ENCODE results near the gene PTPRC.

The PTPRC gene

GRCh38 chr1:198622001-198622400 lies 16.8 kb upstream of the PTPRC start:
- Histone ChIP-seq H2BK5ac (ENCODE audit: low read depth, low read length, poor library complexity) (no peak overlapping the region), H2AFZ (ENCODE audit: insufficient read depth, low read length, poor library complexity) (no peak overlapping the region), H3K9me3 (ENCODE audit: insufficient read depth, low read depth, low read length) (no peaks in the 10 kb centered on the region), H3K36me3 (ENCODE audit: control insufficient read depth in 1 of 2, insufficient read depth in 2 of 2, low read length in 2 of 2) (no peaks in the 10 kb centered on the region), H3K27me3 (ENCODE audit: insufficient read depth, low read length) (no peaks in the 10 kb centered on the region), H2BK12ac (ENCODE audit: low read length) (no peak overlapping the region), H4K91ac (ENCODE audit: low read depth, low read length) (no peak overlapping the region), H2BK120ac (ENCODE audit: insufficient read depth, low read length, poor library complexity) (no peak overlapping the region), H3K9ac (ENCODE audit: low read length) (no peak overlapping the region), H3K79me2 (ENCODE audit: control insufficient read depth, insufficient read depth, low read length, poor library complexity) (no peaks in the 10 kb centered on the region), H2AK5ac (ENCODE audit: low read length) (no peak overlapping the region), H4K8ac (ENCODE audit: low read depth, low read length) (no peak overlapping the region), H3K4me1 (ENCODE audit: control insufficient read depth in 1 of 2, insufficient read depth in 2 of 2, low read length in 2 of 2) (no peaks in the 10 kb centered on the region), H3K79me1 (ENCODE audit: low read length) (no peaks in the 10 kb centered on the region), H3K4me2 (ENCODE audit: low read length) (no peak overlapping the region), H3K14ac (ENCODE audit: low read length) (no peak overlapping the region), H4K12ac (ENCODE audit: low read depth, low read length) (no peak overlapping the region), H3K23ac (ENCODE audit: low read length) (no peak overlapping the region), H3K27ac (ENCODE audit: low read depth, low read length) (no peak overlapping the region), H3K18ac (ENCODE audit: low read length) (no peak overlapping the region), H3K4ac (ENCODE audit: low read depth, low read length) (no peak overlapping the region), H3K4me3 (ENCODE audit: low read depth, low read length) (no peak overlapping the region)
- no CpG with 5 or more reads among the region's 1 CpG for WGBS (ENCODE audit: extremely low coverage, insufficient coverage, insufficient read length)
- DNase-seq: no peak

GRCh38 chr1:198623752-198624647 lies 14.8 kb upstream of the PTPRC start:
- no CpG with 5 or more reads among the region's 4 CpGs for WGBS (ENCODE audit: extremely low coverage, insufficient coverage, insufficient read length)
- Histone ChIP-seq H4K12ac (ENCODE audit: low read depth, low read length) (no peak overlapping the region), H3K27me3 (ENCODE audit: insufficient read depth, low read length) (no peaks in the 10 kb centered on the region), H3K14ac (ENCODE audit: low read length) (no peak overlapping the region), H4K8ac (ENCODE audit: low read depth, low read length) (no peak overlapping the region), H2BK5ac (ENCODE audit: low read depth, low read length, poor library complexity) (no peak overlapping the region), H3K79me1 (ENCODE audit: low read length) (no peaks in the 10 kb centered on the region), H3K79me2 (ENCODE audit: control insufficient read depth, insufficient read depth, low read length, poor library complexity) (no peaks in the 10 kb centered on the region), H3K4ac (ENCODE audit: low read depth, low read length) (no peak overlapping the region), H3K4me2 (ENCODE audit: low read length) (no peak overlapping the region), H2AFZ (ENCODE audit: insufficient read depth, low read length, poor library complexity) (no peak overlapping the region), H3K23ac (ENCODE audit: low read length) (no peak overlapping the region), H3K4me3 (ENCODE audit: low read depth, low read length) (no peak overlapping the region), H3K27ac (ENCODE audit: low read depth, low read length) (no peak overlapping the region), H2BK120ac (ENCODE audit: insufficient read depth, low read length, poor library complexity) (no peak overlapping the region), H3K9me3 (ENCODE audit: insufficient read depth, low read depth, low read length) (no peaks in the 10 kb centered on the region), H2BK12ac (ENCODE audit: low read length) (no peak overlapping the region), H3K36me3 (ENCODE audit: control insufficient read depth in 1 of 2, insufficient read depth in 2 of 2, low read length in 2 of 2) (no peaks in the 10 kb centered on the region), H3K9ac (ENCODE audit: low read length) (no peak overlapping the region), H3K18ac (ENCODE audit: low read length) (no peak overlapping the region), H3K4me1 (ENCODE audit: control insufficient read depth in 1 of 2, insufficient read depth in 2 of 2, low read length in 2 of 2) (no peaks in the 10 kb centered on the region), H2AK5ac (ENCODE audit: low read length) (no peak overlapping the region), H4K91ac (ENCODE audit: low read depth, low read length) (no peak overlapping the region)
- DNase-seq: no peak

- Histone ChIP-seq H3K18ac (ENCODE audit: low read length) (no peak overlapping the region), H3K36me3 (ENCODE audit: control insufficient read depth in 1 of 2, insufficient read depth in 2 of 2, low read length in 2 of 2) (no peaks in the 10 kb centered on the region), H2AFZ (ENCODE audit: insufficient read depth, low read length, poor library complexity) (no peak overlapping the region), H3K23ac (ENCODE audit: low read length) (no peak overlapping the region), H3K79me1 (ENCODE audit: low read length) (no peaks in the 10 kb centered on the region), H2AK5ac (ENCODE audit: low read length) (no peak overlapping the region), H3K27ac (ENCODE audit: low read depth, low read length) (no peak overlapping the region), H3K79me2 (ENCODE audit: control insufficient read depth, insufficient read depth, low read length, poor library complexity) (no peaks in the 10 kb centered on the region), H2BK120ac (ENCODE audit: insufficient read depth, low read length, poor library complexity) (no peak overlapping the region), H2BK12ac (ENCODE audit: low read length) (no peak overlapping the region), H4K91ac (ENCODE audit: low read depth, low read length) (no peak overlapping the region), H2BK5ac (ENCODE audit: low read depth, low read length, poor library complexity) (no peak overlapping the region), H3K14ac (ENCODE audit: low read length) (no peak overlapping the region), H3K4me3 (ENCODE audit: low read depth, low read length) (no peak overlapping the region), H3K4me1 (ENCODE audit: control insufficient read depth in 1 of 2, insufficient read depth in 2 of 2, low read length in 2 of 2) (no peaks in the 10 kb centered on the region), H3K4me2 (ENCODE audit: low read length) (no peak overlapping the region), H3K27me3 (ENCODE audit: insufficient read depth, low read length) (no peaks in the 10 kb centered on the region), H4K8ac (ENCODE audit: low read depth, low read length) (no peak overlapping the region), H3K9ac (ENCODE audit: low read length) (no peak overlapping the region), H3K9me3 (ENCODE audit: insufficient read depth, low read depth, low read length) (no peaks in the 10 kb centered on the region), H3K4ac (ENCODE audit: low read depth, low read length) (no peak overlapping the region), H4K12ac (ENCODE audit: low read depth, low read length) (no peak overlapping the region)
- no peak for DNase-seq
- no CpG with 5 or more reads among the region's 1 CpG for WGBS (ENCODE audit: extremely low coverage, insufficient coverage, insufficient read length)
Observed at GRCh38 chr1:198624648-198624980, 14.2 kb upstream of the PTPRC start.

GRCh38 chr1:198627436-198628066 lies 11.3 kb upstream of the PTPRC start:
- Histone ChIP-seq H3K4me3 (ENCODE audit: low read depth, low read length) (no peak overlapping the region), H3K18ac (ENCODE audit: low read length) (no peak overlapping the region), H4K12ac (ENCODE audit: low read depth, low read length) (no peak overlapping the region), H3K27me3 (ENCODE audit: insufficient read depth, low read length) (no peaks in the 10 kb centered on the region), H3K9ac (ENCODE audit: low read length) (no peak overlapping the region), H3K4me1 (ENCODE audit: control insufficient read depth in 1 of 2, insufficient read depth in 2 of 2, low read length in 2 of 2) (no peaks in the 10 kb centered on the region), H3K4me2 (ENCODE audit: low read length) (no peak overlapping the region), H3K23ac (ENCODE audit: low read length) (no peak overlapping the region), H2BK12ac (ENCODE audit: low read length) (no peak overlapping the region), H3K79me2 (ENCODE audit: control insufficient read depth, insufficient read depth, low read length, poor library complexity) (no peaks in the 10 kb centered on the region), H3K36me3 (ENCODE audit: control insufficient read depth in 1 of 2, insufficient read depth in 2 of 2, low read length in 2 of 2) (no peaks in the 10 kb centered on the region), H3K14ac (ENCODE audit: low read length) (no peak overlapping the region), H2BK5ac (ENCODE audit: low read depth, low read length, poor library complexity) (no peak overlapping the region), H3K27ac (ENCODE audit: low read depth, low read length) (no peak overlapping the region), H2AFZ (ENCODE audit: insufficient read depth, low read length, poor library complexity) (no peak overlapping the region), H3K79me1 (ENCODE audit: low read length) (no peaks in the 10 kb centered on the region), H2AK5ac (ENCODE audit: low read length) (no peak overlapping the region), H2BK120ac (ENCODE audit: insufficient read depth, low read length, poor library complexity) (no peak overlapping the region), H3K9me3 (ENCODE audit: insufficient read depth, low read depth, low read length) (no peaks in the 10 kb centered on the region), H3K4ac (ENCODE audit: low read depth, low read length) (no peak overlapping the region), H4K91ac (ENCODE audit: low read depth, low read length) (no peak overlapping the region), H4K8ac (ENCODE audit: low read depth, low read length) (no peak overlapping the region)
- no peak for DNase-seq
- no CpG with 5 or more reads among the region's 3 CpGs for WGBS (ENCODE audit: extremely low coverage, insufficient coverage, insufficient read length)
